Prostate gland (tissue), 2 donors: Measurements from ENCODE around the gene SERPINB1. TPM values are rescaled to one million over a fixed set of nuclear protein-coding genes. Genes with fewer than 3 reads are reported as not detected.

Experiments
- DNase-seq: peaks from one replicate; pipeline ENCODE4 v3.0.0-alpha.2; 2019; ENCODE audit warnings: low spot score
- H3K27ac ChIP-seq, 2 donors: fragments of 200-600 bp; sonication (generic); 2 replicates each; pipeline ENCODE4 v1.5.1; 2017 to 2019
- H3K27me3 ChIP-seq: fragments of 200-600 bp; sonication (generic); replicated peaks from 2 replicates; pipeline ENCODE4 v1.5.1; 2019; ENCODE audit not compliant: insufficient read depth
- H3K36me3 ChIP-seq, 2 donors: fragments of 200-600 bp; sonication (generic); 1 replicate in 1 of 2; 2 replicates in 1 of 2; pipeline versions ENCODE4 v1.5.1 to v1.8.1; 2017 to 2019
- H3K4me1 ChIP-seq: fragments of 200-600 bp; sonication (generic); replicated peaks from 2 replicates; pipeline ENCODE4 v1.5.1; 2019
- H3K4me3 ChIP-seq, 2 donors: fragments of 200-600 bp; sonication (generic); 2 replicates each; pipeline ENCODE4 v1.5.1; 2017 to 2019
- H3K9me3 ChIP-seq: fragments of 200-600 bp; sonication (generic); 2 replicates; pipeline ENCODE4 v1.5.1; 2017
- CTCF ChIP-seq, 4 experiments: fragments of 200-600 bp in 2 of 4; fragments of 450-650 bp in 2 of 4; sonication (generic) in 2 of 4; IDR thresholded peaks; 1 replicate in 3 of 4; 2 replicates in 1 of 4; pipeline ENCODE4 v1.5.1; 2016 to 2019; ENCODE audit warnings: antibody characterized with exemption in 4 of 4, mild to moderate bottlenecking in 2 of 4, moderate library complexity in 2 of 4
- POLR2A ChIP-seq: fragments of 450-650 bp; IDR thresholded peaks from one replicate; pipeline ENCODE4 v1.6.1; 2016; ENCODE audit warnings: antibody characterized with exemption, mild to moderate bottlenecking
- POLR2AphosphoS5 ChIP-seq: sonication (generic); formaldehyde crosslinking; IDR thresholded peaks from one replicate; pipeline ENCODE4 v1.6.1; 2017; ENCODE audit warnings: antibody characterized with exemption
- WGBS: methylation state at CpG from one replicate; pipeline ENCODE4 v1.1.5; 2018; 5-methylcytosine and 5-hydroxymethylcytosine counted together
- intact Hi-C: fragments of 100-400 bp; cut with DNase I; formaldehyde crosslinking; loops from one replicate; pipeline ENCODE4 v1.14.2; 2022
- total RNA-seq, 2 donors: library from RNA; depleted of rRNA; stranded (reverse); fragments of >200 nt; gene quantifications; one replicate each; pipeline ENCODE4 v1.1.0, GENCODE V29; 2016

SERPINB1 gene
- total RNA-seq, 2 donors from 2014 or later: 27.5 to 31.1 TPM

DNA sequence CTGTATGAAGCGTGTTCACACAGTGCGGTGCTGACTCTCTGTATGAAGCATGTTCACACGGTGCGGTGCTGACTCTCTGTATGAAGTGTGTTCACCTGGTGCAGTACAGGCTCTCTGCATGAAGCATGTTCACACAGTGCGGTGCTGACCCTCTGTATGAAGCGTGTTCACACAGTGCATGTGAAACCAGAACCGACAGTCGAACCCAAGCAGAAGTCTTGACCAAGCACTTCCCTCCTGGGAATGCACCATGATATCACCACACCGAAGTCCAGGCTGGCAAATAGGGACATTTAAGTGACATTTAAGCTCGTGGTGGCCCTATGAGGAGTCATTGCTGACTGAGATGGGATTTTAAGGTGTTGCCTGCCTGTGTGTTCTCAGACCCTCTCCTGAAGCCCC lies 11.3 kb upstream of the SERPINB1 start:
- TF ChIP-seq POLR2AphosphoS5 (no peak), CTCF (IDR thresholded peaks at IDR 0.05) (no peak), POLR2A (no peak)
- Histone ChIP-seq H3K4me3 (no peak overlapping the region), H3K4me1 (no peaks in the 10 kb centered on the region), H3K27me3 (no peaks in the 10 kb centered on the region), H3K36me3 (no peaks in the 10 kb centered on the region), H3K27ac (no peak overlapping the region), H3K9me3 (no peaks in the 10 kb centered on the region)
- no peak for DNase-seq
- intact Hi-C loops: no loop called here
- 85% methylated on average over 10 of the region's 10 CpGs for WGBS

DNA sequence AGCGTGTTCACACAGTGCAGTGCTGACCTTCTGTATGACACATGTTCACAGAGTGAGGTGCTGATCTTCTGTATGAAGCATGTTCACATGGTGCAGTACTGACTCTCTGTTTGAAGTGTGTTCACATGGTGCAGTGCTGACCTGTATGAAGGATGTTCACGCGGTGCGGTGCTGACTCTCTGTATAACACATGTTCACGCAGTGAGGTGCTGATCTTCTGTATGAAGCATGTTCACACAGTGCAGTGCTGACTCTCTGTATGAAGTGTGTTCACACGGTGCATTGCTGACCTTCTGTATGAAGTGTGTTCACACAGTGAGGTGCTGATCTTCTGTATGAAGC lies 10.8 kb upstream of the SERPINB1 start:
- no peak for DNase-seq
- whole genome bisulfite sequencing: 73% methylated on average over 6 of the region's 6 CpGs
- H3K4me3 ChIP-seq: no peak overlapping the region
- H3K9me3 ChIP-seq: no peaks in the 10 kb centered on the region
- H3K27ac ChIP-seq: no peak overlapping the region
- TF ChIP-seq CTCF (IDR thresholded peaks at IDR 0.05) (no peak), POLR2A (no peak), POLR2AphosphoS5 (no peak)
- no peaks in the 10 kb centered on the region for H3K27me3 ChIP-seq
- H3K4me1 ChIP-seq: no peaks in the 10 kb centered on the region
- H3K36me3 ChIP-seq: no peaks in the 10 kb centered on the region
- intact Hi-C loops: no loop called here

DNA sequence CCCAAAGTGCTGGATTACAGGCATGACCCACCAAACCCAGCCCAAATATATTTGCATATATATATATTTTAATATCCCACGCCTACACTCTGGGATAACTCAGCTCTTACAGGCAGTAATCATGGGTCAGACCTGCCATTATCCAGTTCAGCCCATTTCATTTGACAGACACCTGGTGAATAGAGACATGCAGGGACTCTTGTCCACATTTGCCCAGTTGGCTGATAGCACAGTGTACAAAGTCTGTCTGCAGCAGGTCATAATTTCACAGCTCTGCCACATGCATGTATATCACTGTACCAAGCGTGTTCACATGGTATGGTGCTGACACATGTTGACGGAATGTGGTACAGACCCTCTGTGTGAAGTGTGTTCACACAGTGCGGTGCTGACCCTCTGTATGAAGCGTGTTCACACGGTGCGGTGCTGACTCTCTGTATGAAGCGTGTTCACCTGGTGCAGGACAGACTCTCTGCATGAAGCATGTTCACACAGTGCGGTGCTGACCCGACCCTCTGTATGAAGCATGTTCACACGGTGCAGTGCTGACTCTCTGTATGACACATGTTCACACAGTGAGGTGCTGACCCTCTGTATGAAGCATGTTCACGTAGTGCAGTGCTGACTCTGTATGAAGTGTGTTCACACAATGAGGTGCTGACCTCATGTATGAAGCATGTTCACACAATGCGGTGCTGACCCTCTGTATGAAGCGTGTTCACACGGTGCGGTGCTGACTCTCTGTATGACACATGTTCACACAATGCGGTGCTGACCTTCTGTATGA lies 10.3 kb upstream of the SERPINB1 start:
- DNase-seq: no peak
- Histone ChIP-seq H3K4me3 (no peak overlapping the region), H3K4me1 (no peaks in the 10 kb centered on the region), H3K27ac (no peak overlapping the region), H3K27me3 (no peaks in the 10 kb centered on the region), H3K36me3 (no peaks in the 10 kb centered on the region), H3K9me3 (no peaks in the 10 kb centered on the region)
- no peak for TF ChIP-seq POLR2A
- no peak for TF ChIP-seq CTCF (IDR thresholded peaks at IDR 0.05)
- no peak for TF ChIP-seq POLR2AphosphoS5
- 96% methylated on average over 17 of the region's 17 CpGs for WGBS
- intact Hi-C loops: no loop called here

DNA sequence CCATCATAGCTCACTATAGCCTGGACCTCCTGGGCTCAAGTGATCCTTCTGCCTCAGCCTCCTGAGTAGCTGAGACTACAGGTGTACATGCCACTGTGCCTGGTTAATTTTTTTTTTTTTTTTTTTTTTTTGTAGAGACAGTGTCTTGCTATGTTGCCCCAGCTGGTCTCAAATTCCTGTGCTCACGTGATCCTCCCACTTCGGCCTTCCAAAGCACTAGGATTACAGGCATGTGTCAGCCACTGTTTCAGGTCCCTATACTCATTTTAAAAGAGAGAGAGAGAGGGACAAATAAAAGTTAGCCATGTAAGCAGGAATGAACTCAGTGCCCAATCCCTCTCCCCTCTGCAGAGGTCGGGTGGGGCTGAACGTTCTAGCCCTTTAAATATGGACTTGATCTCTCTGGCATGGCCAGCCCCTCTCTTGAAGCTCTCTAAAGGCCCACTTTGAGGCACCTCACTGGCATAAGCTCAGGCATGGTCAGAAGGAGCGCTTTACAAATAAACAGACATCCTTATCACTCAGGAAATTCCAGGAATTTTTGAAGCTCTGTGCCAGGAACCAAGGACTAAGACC lies 9.0 kb upstream of the SERPINB1 start:
- no peak overlapping the region for H3K27ac ChIP-seq
- H3K4me3 ChIP-seq: no peak overlapping the region
- TF ChIP-seq POLR2AphosphoS5 (no peak), CTCF (IDR thresholded peaks at IDR 0.05) (no peak), POLR2A (no peak)
- H3K4me1 ChIP-seq: no peaks in the 10 kb centered on the region
- no peaks in the 10 kb centered on the region for H3K9me3 ChIP-seq
- 45% methylated on average over 5 of the region's 5 CpGs for WGBS
- H3K27me3 ChIP-seq: no peaks in the 10 kb centered on the region
- DNase-seq: no peak
- no peaks in the 10 kb centered on the region for H3K36me3 ChIP-seq
- intact Hi-C loops: no loop called here

DNA sequence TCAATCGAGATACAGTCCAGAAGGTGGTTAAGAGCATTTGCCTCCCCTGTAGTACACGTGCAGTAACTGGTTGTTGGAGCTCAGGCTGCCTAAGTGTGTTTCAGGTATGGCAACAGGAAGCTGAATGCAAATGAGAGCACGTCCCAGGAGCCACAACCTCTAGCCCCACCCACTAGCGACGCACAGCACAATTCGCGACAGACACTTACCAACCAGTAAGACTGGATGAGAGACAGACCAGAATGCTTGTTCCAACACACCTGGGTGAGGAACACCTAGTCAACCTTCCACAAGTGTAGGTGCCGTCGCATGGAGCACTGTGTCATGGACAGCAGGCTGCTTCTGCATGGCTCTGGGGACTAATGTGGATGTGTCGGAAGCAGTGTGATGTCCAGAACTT lies 7.2 kb upstream of the SERPINB1 start:
- intact Hi-C loops: loop anchor here (5.0 to 10.0 kb wide), 2 partner anchors 138 to 206 kb away; no protein-coding TSS in a partner anchor
- DNase-seq: no peak
- H3K4me1 ChIP-seq: no peaks in the 10 kb centered on the region
- H3K4me3 ChIP-seq: no peak overlapping the region
- WGBS: 61% methylated on average over 10 of the region's 10 CpGs
- TF ChIP-seq CTCF (IDR thresholded peaks at IDR 0.05) (no peak), POLR2A (no peak), POLR2AphosphoS5 (no peak)
- H3K9me3 ChIP-seq: no peaks in the 10 kb centered on the region
- no peaks in the 10 kb centered on the region for H3K36me3 ChIP-seq
- no peak overlapping the region for H3K27ac ChIP-seq
- no peaks in the 10 kb centered on the region for H3K27me3 ChIP-seq
